ENCODE measurements around the gene NFE2.

DNA sequence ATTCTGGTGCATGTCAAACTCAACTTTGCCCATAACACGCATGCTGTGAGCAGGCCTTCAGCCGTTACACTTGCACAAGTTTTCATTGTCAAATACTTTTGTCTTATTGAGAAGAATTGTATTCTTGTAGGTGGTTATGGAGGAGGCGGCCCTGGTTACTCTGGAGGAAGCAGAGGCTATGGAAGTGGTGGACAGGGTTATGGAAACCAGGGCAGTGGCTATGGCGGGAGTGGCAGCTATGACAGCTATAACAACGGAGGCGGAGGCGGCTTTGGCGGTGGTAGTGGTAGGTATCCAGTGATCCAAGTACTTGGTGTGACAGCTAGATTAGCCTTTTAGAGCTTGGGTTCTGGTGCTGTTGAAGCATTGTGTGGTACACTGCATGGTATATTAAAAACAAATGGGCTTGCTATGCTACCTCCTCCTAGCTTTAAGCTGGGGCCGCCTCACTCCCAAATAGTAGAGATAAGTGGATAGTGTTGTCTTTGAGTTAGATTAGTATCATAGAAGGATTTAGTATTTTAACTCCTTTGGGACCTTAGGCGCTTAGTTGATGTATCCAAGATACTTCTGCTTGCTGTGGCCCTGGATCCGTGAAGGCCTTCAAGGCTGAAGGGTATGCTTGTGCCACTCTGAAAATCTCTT, 17.7 kb downstream of the NFE2 start:
- TF ChIP-seq, protein P1, sequence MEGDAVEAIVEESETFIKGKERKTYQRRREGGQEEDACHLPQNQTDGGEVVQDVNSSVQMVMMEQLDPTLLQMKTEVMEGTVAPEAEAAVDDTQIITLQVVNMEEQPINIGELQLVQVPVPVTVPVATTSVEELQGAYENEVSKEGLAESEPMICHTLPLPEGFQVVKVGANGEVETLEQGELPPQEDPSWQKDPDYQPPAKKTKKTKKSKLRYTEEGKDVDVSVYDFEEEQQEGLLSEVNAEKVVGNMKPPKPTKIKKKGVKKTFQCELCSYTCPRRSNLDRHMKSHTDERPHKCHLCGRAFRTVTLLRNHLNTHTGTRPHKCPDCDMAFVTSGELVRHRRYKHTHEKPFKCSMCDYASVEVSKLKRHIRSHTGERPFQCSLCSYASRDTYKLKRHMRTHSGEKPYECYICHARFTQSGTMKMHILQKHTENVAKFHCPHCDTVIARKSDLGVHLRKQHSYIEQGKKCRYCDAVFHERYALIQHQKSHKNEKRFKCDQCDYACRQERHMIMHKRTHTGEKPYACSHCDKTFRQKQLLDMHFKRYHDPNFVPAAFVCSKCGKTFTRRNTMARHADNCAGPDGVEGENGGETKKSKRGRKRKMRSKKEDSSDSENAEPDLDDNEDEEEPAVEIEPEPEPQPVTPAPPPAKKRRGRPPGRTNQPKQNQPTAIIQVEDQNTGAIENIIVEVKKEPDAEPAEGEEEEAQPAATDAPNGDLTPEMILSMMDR (IDR thresholded peaks at IDR 0.05), result no peak
- TF ChIP-seq EP300 (IDR thresholded peaks at IDR 0.05) (no peak), POLR2A (IDR thresholded peaks at IDR 0.05) (no peak), POLR2AphosphoS5 (IDR thresholded peaks at IDR 0.05) (no peak)
